Smooth muscle cell (in vitro differentiated cells): ENCODE measurements around the gene ADGRF3. TPM values are rescaled to one million over a fixed set of nuclear protein-coding genes. Genes with fewer than 3 reads are reported as not detected.

Experiments
- DNase-seq: peaks from one replicate; lab custom pipeline; 2025; ENCODE audit not compliant: unreplicated experiment; lab: John Stamatoyannopoulos, UW
- H2AFZ ChIP-seq: fragments of 200-600 bp; sonication (generic); 2 replicates; pipeline ENCODE4 v1.6.0; 2016; ENCODE audit warnings: antibody characterized with exemption, low read depth, mild to moderate bottlenecking
- H3F3A ChIP-seq: fragments of 200-600 bp; sonication (generic); 2 replicates; pipeline ENCODE4 v1.6.0; 2017; ENCODE audit warnings: antibody characterized with exemption, low read depth
- H3K27ac ChIP-seq: fragments of 200-600 bp; sonication (generic); 2 replicates; pipeline ENCODE4 v1.5.1; 2016; ENCODE audit warnings: low read depth, mild to moderate bottlenecking
- H3K27me3 ChIP-seq: fragments of 200-600 bp; sonication (generic); 2 replicates; pipeline ENCODE4 v1.6.1; 2016; ENCODE audit warnings: low read depth, mild to moderate bottlenecking
- H3K36me3 ChIP-seq: fragments of 200-600 bp; sonication (generic); 2 replicates; pipeline ENCODE4 v1.5.1; 2016; ENCODE audit warnings: low read depth
- H3K4me1 ChIP-seq: fragments of 200-600 bp; sonication (generic); 2 replicates; pipeline ENCODE4 v1.5.1; 2016; ENCODE audit warnings: low read depth
- H3K4me2 ChIP-seq: fragments of 200-600 bp; sonication (generic); 2 replicates; pipeline ENCODE4 v1.6.0; 2016; ENCODE audit warnings: mild to moderate bottlenecking
- H3K4me3 ChIP-seq: fragments of 200-600 bp; sonication (generic); 2 replicates; pipeline ENCODE4 v1.5.1; 2016; ENCODE audit warnings: mild to moderate bottlenecking
- H3K79me2 ChIP-seq: fragments of 200-600 bp; sonication (generic); 2 replicates; pipeline ENCODE4 v1.6.0; 2016; ENCODE audit warnings: low read depth, mild to moderate bottlenecking
- H3K9ac ChIP-seq: fragments of 200-600 bp; sonication (generic); 2 replicates; pipeline ENCODE4 v1.6.0; 2016; ENCODE audit warnings: low read depth
- H3K9me3 ChIP-seq: fragments of 200-600 bp; sonication (generic); replicated peaks from 2 replicates; pipeline ENCODE4 v1.5.1; 2016; ENCODE audit warnings: low read depth
- H4K20me1 ChIP-seq: fragments of 200-600 bp; sonication (generic); 2 replicates; pipeline ENCODE4 v1.6.0; 2016; ENCODE audit warnings: low read depth
- WGBS: methylation state at CpG from one replicate; pipeline ENCODE4 v1.1.7; 2016; ENCODE audit warnings: low lambda C conversion rate; 5-methylcytosine and 5-hydroxymethylcytosine counted together
- polyA plus RNA-seq: library from polyadenylated mRNA; unstranded; fragments of >200 nt; fragmentation: Nextera tagmentation; extraction: Ambion mirVana; gene quantifications from 2 replicates; pipeline ENCODE4 v1.2.1, GENCODE V29; 2016
- total RNA-seq: library from RNA; depleted of rRNA; stranded (reverse); fragments of >200 nt; gene quantifications from 2 replicates; pipeline ENCODE4 v1.2.3, GENCODE V29; 2014
- TF ChIP-seq, protein P1 (sequence below): fragments of 200-600 bp; sonication (generic); IDR thresholded peaks from 2 replicates; pipeline ENCODE4 v1.5.1; 2017; ENCODE audit warnings: borderline replicate concordance, mild to moderate bottlenecking, antibody characterized with exemption; ENCODE audit not compliant: insufficient read depth, poor library complexity, severe bottlenecking

The ADGRF3 gene
- total and polyA plus RNA-seq, 2 experiments from 2014 or later, result 0.06 TPM; not detected in 1

DNA sequence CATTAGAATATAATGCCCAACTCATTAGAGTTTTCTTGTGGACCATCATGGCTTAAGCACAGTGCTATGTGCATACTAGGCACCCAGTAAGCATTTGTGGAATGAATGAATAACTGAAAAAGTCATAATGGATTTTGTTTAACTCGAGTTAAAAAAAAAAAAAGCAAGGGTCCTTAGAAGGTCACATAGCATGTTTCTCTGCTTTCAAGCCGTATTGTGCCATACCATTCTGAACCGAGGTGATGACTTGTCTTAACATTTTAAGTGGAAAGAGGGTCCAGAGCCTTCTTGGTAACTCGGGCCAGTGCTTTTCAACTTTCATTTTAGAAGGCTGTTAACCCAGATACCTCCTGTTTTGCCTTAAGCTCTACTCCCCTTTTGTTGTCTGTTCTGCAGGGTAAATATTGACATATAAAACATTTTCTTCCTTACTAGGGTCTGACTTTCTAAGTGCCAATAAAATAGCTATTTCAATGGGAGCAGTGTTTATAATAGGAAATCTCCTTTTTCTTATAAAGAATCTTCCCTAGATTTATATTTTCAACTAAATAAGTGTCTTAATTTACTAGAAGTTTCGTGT is 787 bp upstream of the ADGRF3 start:
- Histone ChIP-seq H3K4me2 (peak overlapping the region; percentile 99), H3K9me3 (no peaks in the 10 kb centered on the region), H4K20me1 (peaks cover 44% of the 10 kb centered on the region), H3K9ac (peak overlapping the region; percentile 88), H3K27ac (peak overlapping the region; percentile 91), H3K27me3 (no peaks in the 10 kb centered on the region), H3K36me3 (no peaks in the 10 kb centered on the region), H2AFZ (no peak overlapping the region), H3F3A (peaks cover 4% of the 10 kb centered on the region), H3K4me3 (peak overlapping the region; percentile 96), H3K79me2 (peaks cover 79% of the 10 kb centered on the region), H3K4me1 (peaks cover 25% of the 10 kb centered on the region)
- 34% methylated on average over 5 of the region's 5 CpGs for WGBS
- DNase-seq, result no peak
- TF ChIP-seq, protein P1, sequence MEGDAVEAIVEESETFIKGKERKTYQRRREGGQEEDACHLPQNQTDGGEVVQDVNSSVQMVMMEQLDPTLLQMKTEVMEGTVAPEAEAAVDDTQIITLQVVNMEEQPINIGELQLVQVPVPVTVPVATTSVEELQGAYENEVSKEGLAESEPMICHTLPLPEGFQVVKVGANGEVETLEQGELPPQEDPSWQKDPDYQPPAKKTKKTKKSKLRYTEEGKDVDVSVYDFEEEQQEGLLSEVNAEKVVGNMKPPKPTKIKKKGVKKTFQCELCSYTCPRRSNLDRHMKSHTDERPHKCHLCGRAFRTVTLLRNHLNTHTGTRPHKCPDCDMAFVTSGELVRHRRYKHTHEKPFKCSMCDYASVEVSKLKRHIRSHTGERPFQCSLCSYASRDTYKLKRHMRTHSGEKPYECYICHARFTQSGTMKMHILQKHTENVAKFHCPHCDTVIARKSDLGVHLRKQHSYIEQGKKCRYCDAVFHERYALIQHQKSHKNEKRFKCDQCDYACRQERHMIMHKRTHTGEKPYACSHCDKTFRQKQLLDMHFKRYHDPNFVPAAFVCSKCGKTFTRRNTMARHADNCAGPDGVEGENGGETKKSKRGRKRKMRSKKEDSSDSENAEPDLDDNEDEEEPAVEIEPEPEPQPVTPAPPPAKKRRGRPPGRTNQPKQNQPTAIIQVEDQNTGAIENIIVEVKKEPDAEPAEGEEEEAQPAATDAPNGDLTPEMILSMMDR, result no peak

DNA sequence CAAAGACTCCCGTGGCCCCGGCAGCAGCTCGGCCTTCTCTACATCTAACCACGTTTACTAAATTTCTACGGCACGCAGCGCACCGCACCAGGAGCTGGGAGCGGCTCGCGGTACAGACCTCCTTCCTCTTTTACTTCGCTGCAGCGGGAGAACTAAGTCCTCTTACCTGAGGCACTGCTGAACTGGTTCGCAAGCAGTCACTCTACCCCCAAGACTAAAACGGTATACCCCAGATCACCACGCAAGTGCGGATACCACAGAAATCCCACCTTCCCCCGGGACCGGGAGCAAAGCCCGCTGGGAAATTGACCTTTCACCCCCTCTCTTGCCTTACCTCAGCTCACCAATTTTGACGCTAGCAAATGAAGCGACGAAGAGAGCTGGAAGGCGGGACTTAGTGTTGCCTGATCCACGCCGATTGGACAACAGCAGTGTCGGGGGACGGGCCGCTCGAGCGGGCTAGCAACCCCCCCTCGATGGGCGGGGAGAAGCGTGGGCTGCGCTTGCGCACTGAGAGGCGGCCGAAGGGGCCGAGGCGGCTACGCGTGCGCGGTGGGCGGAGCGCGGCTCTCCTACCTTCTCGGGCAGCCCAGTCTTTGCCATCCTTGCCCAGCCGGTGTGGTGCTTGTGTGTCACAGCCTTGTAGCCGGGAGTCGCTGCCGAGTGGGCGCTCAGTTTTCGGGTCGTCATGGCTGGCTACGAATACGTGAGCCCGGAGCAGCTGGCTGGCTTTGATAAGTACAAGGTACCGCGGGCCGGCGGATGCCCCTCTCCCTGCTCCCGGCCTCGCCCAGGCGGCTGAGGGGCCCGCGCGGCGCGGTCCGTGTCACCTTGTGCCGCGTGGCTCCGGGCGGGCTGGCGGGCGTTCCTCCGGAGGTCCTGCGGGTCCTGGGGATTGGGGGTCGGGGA is 790 bp downstream of the ADGRF3 start, which contains the start of gene SELENOI:
TSS of gene SELENOI (plus strand) at position 599 of the 909 bp plus-strand sequence. CDS start at position 689, 90 bp downstream.
- TF ChIP-seq, protein P1, result no peak
- no peaks in the 10 kb centered on the region for H3F3A ChIP-seq
- no peaks in the 10 kb centered on the region for H3K9me3 ChIP-seq
- H3K4me1 ChIP-seq, result peaks cover 25% of the 10 kb centered on the region
- WGBS, result under 1% methylated on average over 75 of the region's 80 CpGs
- peak within 1 kb of the TSS; percentile 89 for H3K9ac ChIP-seq
- H4K20me1 ChIP-seq, result peaks cover 31% of the 10 kb centered on the region
- peak within 1 kb of the TSS; percentile 99 for H3K4me2 ChIP-seq
- H3K27ac ChIP-seq, result peak within 1 kb of the TSS; percentile 91
- DNase-seq, result peak; percentile 96
- no peaks in the 10 kb centered on the region for H3K27me3 ChIP-seq
- H2AFZ ChIP-seq, result peak within 1 kb of the TSS; percentile 88
- H3K4me3 ChIP-seq, result peak within 1 kb of the TSS; percentile 96
- peaks cover 64% of the 10 kb centered on the region for H3K79me2 ChIP-seq
- no peaks in the 10 kb centered on the region for H3K36me3 ChIP-seq

DNA sequence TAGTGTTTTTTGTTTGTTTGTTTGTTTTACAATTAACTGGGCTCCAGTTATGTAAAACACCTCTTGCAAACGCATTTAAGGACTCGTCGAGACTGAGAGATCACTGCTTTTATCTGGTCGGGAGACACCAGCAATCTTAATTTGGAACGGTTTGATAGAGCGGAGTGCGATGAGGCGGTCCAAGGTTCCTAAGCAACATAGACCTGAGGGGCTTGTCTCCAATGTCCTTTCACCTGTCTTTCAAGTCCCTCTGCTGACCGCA is 1.4 kb downstream of the ADGRF3 start:
- no peak for DNase-seq
- Histone ChIP-seq H3K4me3 (peak overlapping the region; percentile 96), H3K36me3 (no peaks in the 10 kb centered on the region), H3K27me3 (no peaks in the 10 kb centered on the region), H3K27ac (peak overlapping the region; percentile 87), H3K9ac (peak overlapping the region; percentile 89), H3K4me1 (peaks cover 28% of the 10 kb centered on the region), H3K4me2 (peak overlapping the region; percentile 88), H3K9me3 (no peaks in the 10 kb centered on the region), H2AFZ (peak overlapping the region; percentile 76), H3K79me2 (peaks cover 58% of the 10 kb centered on the region), H4K20me1 (peaks cover 25% of the 10 kb centered on the region), H3F3A (no peaks in the 10 kb centered on the region)
- TF ChIP-seq, protein P1, result no peak
- 0% methylated on average over 9 of the region's 9 CpGs for WGBS
